Ectodermal cell (in vitro differentiated cells): Measurements from ENCODE around the gene LRFN2.

Source experiments
- H3K27ac ChIP-seq: 2 replicates; pipeline ENCODE4 v1.7.0; 2013; ENCODE audit warnings: mild to moderate bottlenecking, low read depth, low read length; ENCODE audit not compliant: insufficient read depth, poor library complexity, severe bottlenecking
- H3K27me3 ChIP-seq: 2 replicates; pipeline ENCODE4 v1.7.0; 2013; ENCODE audit warnings: mild to moderate bottlenecking, low read length; ENCODE audit not compliant: insufficient read depth, control insufficient read depth, poor library complexity, severe bottlenecking
- H3K36me3 ChIP-seq: one replicate; pipeline ENCODE4 v1.7.0; 2013; ENCODE audit warnings: low read length; ENCODE audit not compliant: control insufficient read depth, insufficient read depth
- H3K4me1 ChIP-seq: one replicate; pipeline ENCODE4 v1.7.0; 2013; ENCODE audit warnings: low read length; ENCODE audit not compliant: control insufficient read depth, insufficient read depth
- H3K4me3 ChIP-seq: 2 replicates; pipeline ENCODE4 v1.7.0; 2013; ENCODE audit warnings: low read depth, low read length, control low read depth; ENCODE audit not compliant: insufficient read depth
- H3K9me3 ChIP-seq: 2 replicates; pipeline ENCODE4 v1.7.0; 2013; ENCODE audit warnings: mild to moderate bottlenecking, low read length, moderate library complexity; ENCODE audit not compliant: control insufficient read depth
- WGBS, 2 experiments: methylation state at CpG; one replicate each; pipeline ENCODE4 v1.1.7; 2013; ENCODE audit warnings: missing lambda C conversion rate in 2 of 2; 5-methylcytosine and 5-hydroxymethylcytosine counted together

The LRFN2 gene

DNA sequence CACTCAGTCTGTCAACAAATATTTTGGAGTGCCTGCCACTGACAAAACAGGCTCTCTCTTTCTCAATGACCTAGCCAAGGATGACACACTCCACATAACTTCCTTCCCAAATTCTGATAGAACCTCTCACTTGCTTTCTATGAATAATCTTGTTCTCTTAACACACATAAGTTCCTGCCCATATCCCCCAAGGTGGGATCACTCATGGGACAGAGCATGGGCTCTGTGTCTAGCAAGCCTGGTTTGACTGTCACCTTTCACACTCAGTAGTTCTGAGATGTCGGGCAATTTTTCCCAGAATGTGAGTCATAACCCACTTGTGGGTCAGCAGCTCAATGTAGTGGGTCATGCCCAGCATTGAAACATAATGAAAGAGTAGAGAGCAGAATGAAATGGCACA lies 78.1 kb downstream of the LRFN2 start:
- Histone ChIP-seq H3K36me3 (no peaks in the 10 kb centered on the region), H3K9me3 (no peaks in the 10 kb centered on the region)
- 83 to 95% methylated on average over 1 of the region's 1 CpG for WGBS, 2 experiments

DNA sequence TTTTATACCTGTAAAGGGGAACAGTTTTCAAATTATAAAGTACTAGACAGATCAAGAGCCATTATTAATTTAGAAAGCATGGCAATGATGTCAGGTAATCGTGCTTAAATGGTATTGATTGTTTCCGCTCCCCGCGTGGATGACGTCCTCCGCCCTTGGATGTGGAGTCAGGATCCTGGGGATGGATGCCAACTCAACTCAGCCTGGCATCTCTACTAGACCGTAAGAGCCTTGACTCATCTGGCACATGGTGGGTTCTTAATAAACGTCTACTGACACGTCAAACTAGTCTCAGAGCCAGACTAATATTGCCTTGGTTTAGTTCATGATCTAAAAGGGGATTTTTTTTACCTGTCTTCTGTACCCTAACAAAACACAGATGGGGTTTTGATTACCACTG lies 80.2 kb downstream of the LRFN2 start:
- WGBS, 2 experiments: 97% methylated on average over 9 of the region's 9 CpGs
- H3K4me3 ChIP-seq: no peak overlapping the region
- H3K4me1 ChIP-seq: no peaks in the 10 kb centered on the region
- H3K27ac ChIP-seq: no peak overlapping the region
- H3K27me3 ChIP-seq: no peaks in the 10 kb centered on the region
- no peaks in the 10 kb centered on the region for H3K36me3 ChIP-seq
- no peaks in the 10 kb centered on the region for H3K9me3 ChIP-seq

More for the DNA sequence above, 78.1 kb downstream of the LRFN2 start:
- Histone ChIP-seq H3K27ac (no peak overlapping the region), H3K4me3 (no peak overlapping the region), H3K27me3 (no peaks in the 10 kb centered on the region), H3K4me1 (no peaks in the 10 kb centered on the region)

DNA sequence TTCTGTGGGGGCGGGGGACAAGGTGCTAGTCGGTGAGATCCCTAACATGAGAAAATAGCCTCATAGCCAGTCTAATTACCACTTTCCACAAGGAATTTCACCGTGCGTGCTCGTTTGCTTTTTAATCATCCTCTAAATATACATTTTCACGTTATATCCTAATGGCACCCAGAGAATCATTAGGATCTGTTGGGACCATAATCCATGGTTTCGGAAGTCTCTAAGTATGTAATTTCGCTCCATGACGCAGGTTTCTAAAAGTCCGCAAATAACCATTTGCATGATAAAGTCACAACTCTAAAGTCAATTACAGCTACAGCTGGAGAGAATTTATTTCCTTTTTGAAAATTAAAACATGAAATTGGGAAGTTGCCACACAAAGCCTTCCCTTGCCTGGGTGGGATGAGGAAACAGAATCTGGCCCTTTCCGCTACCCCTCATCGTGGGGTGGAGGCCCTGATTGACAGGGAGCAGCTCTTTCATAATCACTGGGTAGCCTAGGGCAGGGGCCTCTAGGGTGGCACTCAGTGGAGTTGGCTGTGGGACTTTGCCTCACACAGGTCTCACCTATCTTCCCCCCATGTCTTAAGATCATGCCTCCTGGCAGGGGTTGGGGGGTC lies 81.9 kb downstream of the LRFN2 start:
- 94 to 95% methylated on average over 12 of the region's 12 CpGs for WGBS, 2 experiments
- H3K4me3 ChIP-seq: no peak overlapping the region

DNA sequence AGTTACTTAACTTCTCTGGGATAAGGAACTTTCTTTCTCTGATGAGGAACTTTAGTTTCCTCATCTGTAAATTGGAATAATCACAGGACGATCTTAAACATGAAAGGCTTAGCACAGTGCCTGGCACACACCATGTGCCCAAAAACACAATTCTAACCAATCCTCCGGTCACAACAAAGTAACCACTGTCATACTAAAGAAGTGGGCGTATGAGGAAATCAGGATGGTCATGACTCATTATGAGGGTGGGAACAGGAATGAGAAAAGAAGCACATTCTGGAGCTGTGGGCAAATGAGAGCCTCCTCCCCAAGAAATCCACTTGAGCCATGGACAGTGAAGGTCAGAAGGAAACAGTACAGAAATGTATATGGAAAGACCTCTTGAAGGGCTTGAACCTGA lies 82.9 kb downstream of the LRFN2 start:
- WGBS, 2 experiments: 90 to 92% methylated on average over 2 to 3 of the region's 3 CpGs
- H3K4me3 ChIP-seq: no peak overlapping the region
- H3K9me3 ChIP-seq: no peaks in the 10 kb centered on the region
- H3K27me3 ChIP-seq: no peaks in the 10 kb centered on the region
- no peak overlapping the region for H3K27ac ChIP-seq
- no peaks in the 10 kb centered on the region for H3K36me3 ChIP-seq
- H3K4me1 ChIP-seq: no peaks in the 10 kb centered on the region

More for the DNA sequence above, 81.9 kb downstream of the LRFN2 start:
- no peak overlapping the region for H3K27ac ChIP-seq
- no peaks in the 10 kb centered on the region for H3K4me1 ChIP-seq
- no peaks in the 10 kb centered on the region for H3K9me3 ChIP-seq
- H3K36me3 ChIP-seq: no peaks in the 10 kb centered on the region
- H3K27me3 ChIP-seq: no peaks in the 10 kb centered on the region

DNA sequence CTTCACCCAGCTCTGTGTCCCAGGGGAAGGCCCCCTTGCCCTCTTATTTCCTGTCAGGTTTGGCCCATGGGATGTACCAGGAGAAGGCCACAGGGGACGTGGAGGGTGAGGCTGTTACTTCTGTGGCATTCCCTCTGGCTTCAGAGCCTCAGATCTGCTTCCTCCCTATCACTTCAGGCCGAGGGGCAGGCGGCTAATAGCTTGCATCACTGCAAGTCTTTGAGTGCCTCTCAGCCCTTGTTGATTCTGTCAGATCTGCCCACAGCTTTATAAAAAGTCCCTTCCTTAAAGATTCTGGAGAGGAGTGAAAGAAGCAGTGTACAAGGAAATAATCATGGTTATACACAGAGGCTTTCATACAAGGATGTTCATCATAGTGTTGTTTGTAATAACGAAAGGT lies 86.9 kb downstream of the LRFN2 start:
- H3K27ac ChIP-seq: no peak overlapping the region
- no peak overlapping the region for H3K4me3 ChIP-seq
- WGBS, 2 experiments: 81% methylated on average over 4 of the region's 4 CpGs
- H3K36me3 ChIP-seq: no peaks in the 10 kb centered on the region
- H3K4me1 ChIP-seq: no peaks in the 10 kb centered on the region
- no peaks in the 10 kb centered on the region for H3K9me3 ChIP-seq
- H3K27me3 ChIP-seq: no peaks in the 10 kb centered on the region

DNA sequence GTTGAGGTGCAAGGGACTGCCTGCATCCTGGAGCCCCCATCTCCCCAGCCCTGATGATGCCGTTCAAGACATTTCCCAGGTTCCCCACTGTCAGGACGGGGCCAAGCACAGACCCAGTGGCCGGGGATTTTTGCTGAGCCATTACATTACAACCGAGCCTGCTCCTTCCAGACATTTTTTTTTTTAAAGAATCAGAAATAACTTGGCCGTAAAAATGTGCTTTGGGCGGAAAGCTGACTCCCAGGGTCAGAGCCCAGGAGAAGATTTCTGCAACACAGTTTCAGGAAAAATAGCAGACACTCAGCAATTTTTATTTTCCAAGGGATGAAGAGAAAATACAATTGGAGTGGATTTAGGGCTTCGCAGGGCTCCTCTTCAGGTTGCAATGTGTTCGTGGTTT lies 87.9 kb downstream of the LRFN2 start:
- H3K4me3 ChIP-seq: no peak overlapping the region
- no peak overlapping the region for H3K27ac ChIP-seq
- H3K4me1 ChIP-seq: no peaks in the 10 kb centered on the region
- no peaks in the 10 kb centered on the region for H3K27me3 ChIP-seq
- H3K36me3 ChIP-seq: no peaks in the 10 kb centered on the region
- WGBS, 2 experiments: 91 to 92% methylated on average over 8 of the region's 8 CpGs
- no peaks in the 10 kb centered on the region for H3K9me3 ChIP-seq

DNA sequence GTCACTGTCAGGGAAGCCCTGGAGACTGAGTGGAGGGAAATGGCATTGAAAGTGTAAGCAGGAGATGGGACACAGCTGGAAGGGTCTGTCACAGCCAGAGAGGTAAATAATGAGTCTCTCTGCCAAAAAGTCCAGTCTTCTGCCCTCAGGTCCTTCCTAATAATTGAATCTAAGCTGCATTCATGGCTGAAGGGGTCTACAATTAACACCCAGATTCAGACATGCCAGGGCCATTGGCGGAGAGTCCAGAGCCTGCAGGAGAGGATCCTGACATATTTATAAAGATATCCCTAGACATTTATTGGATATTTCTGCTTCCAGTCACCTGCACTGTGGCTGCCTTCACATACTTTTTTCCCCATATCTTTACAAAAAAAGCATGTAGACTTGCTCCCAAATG lies 89.0 kb downstream of the LRFN2 start:
- no peak overlapping the region for H3K4me3 ChIP-seq
- H3K27ac ChIP-seq: no peak overlapping the region
- no peaks in the 10 kb centered on the region for H3K27me3 ChIP-seq
- H3K9me3 ChIP-seq: no peaks in the 10 kb centered on the region
- 96 to 100% methylated on average over 1 of the region's 1 CpG for WGBS, 2 experiments
- H3K36me3 ChIP-seq: no peaks in the 10 kb centered on the region
- no peaks in the 10 kb centered on the region for H3K4me1 ChIP-seq

DNA sequence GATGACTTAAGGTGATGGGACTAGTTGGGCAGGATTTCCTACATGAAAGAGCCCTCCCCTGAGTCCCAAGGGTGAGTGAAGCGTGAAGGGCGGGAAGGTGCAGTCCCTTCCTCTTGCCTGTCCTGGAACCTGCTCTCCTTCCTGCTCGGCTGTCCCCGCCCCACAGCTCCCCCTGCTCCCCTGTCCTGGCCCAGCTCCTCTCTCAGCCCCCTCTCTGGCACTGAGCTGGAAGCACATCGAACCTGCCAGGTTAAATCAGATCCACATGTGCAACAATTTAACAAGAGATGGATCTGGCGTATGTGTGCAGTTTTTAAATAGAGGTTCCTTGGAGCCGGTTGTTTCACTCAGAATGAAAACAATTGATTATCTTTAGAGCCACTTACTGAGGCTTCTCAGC lies 95.0 kb downstream of the LRFN2 start:
- 70 to 74% methylated on average over 7 of the region's 7 CpGs for whole genome bisulfite sequencing, 2 experiments
- no peaks in the 10 kb centered on the region for H3K9me3 ChIP-seq

DNA sequence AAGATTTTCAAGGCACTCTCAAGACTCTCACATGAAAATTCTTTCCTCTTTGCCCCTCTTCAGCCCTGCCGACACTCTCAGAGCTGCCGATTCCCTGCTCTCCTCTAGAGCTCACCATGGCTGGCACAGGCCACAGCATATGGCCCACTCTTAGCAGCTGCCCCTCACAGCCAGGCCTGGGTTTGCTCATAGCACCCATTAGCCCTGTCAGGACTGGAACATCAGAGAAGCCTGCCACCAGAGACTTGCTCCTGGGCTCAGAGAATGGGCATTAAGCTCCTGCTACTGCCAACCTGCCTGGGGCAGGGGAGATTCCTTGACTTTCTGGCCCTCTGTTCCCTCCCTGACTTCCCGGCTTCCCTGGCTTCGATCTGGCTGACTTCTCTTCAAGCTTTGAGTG lies 96.7 kb downstream of the LRFN2 start:
- Histone ChIP-seq H3K27ac (no peak overlapping the region), H3K27me3 (no peaks in the 10 kb centered on the region), H3K9me3 (no peaks in the 10 kb centered on the region), H3K36me3 (no peaks in the 10 kb centered on the region), H3K4me3 (no peak overlapping the region), H3K4me1 (no peaks in the 10 kb centered on the region)
- WGBS, 2 experiments: 93 to 96% methylated on average over 4 of the region's 4 CpGs

More for the DNA sequence above, 95.0 kb downstream of the LRFN2 start:
- Histone ChIP-seq H3K27ac (no peak overlapping the region), H3K4me3 (no peak overlapping the region), H3K36me3 (no peaks in the 10 kb centered on the region), H3K4me1 (no peaks in the 10 kb centered on the region), H3K27me3 (no peaks in the 10 kb centered on the region)

DNA sequence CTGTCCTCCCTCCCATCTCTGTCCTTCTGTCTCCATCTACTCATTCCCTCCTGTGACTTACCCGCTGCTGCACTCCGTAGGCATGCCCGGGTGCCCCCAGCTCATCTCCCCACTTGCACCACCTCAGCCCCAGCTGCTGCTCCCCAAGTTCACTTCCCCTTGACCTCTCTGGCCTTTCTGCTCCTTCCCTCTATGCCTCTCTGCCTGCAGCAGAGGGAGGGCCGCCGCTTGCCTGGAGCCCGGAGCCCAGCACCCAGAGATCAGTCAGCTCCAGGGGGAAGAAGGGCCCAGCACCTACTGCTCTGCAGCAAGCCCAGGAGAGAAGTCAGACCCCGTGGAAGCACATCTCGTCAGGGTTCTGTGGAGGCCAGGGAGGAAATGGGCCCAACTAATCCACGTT lies 97.4 kb downstream of the LRFN2 start:
- Histone ChIP-seq H3K4me3 (no peak overlapping the region), H3K27me3 (no peaks in the 10 kb centered on the region), H3K4me1 (no peaks in the 10 kb centered on the region), H3K9me3 (no peaks in the 10 kb centered on the region), H3K36me3 (no peaks in the 10 kb centered on the region), H3K27ac (no peak overlapping the region)
- 93 to 96% methylated on average over 8 to 9 of the region's 9 CpGs for WGBS, 2 experiments

DNA sequence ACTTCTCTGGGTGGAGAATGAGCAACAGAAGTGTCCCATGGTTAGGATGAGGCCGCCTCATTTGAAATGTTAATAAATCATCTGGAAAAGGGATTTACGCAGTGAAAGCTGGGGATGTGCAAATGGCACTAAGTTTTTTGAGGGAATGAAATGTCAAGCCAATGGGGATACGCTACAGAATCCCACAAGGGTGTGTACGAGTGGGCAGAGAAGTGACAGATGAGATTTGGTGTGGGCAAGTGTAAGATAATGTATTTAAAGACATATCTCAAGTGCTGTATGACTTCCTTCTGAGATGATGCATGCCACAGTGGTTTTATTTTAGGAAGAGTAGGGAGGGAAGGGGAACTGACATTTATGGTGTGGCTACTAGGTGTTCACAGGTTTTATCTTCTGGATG lies 100.6 kb downstream of the LRFN2 start:
- Histone ChIP-seq H3K4me1 (peaks cover 5% of the 10 kb centered on the region), H3K27ac (no peak overlapping the region), H3K4me3 (no peak overlapping the region), H3K36me3 (no peaks in the 10 kb centered on the region), H3K27me3 (no peaks in the 10 kb centered on the region), H3K9me3 (no peaks in the 10 kb centered on the region)
- 92 to 93% methylated on average over 4 of the region's 4 CpGs for WGBS, 2 experiments
